NCI-H1092 treated with DMSO at 0.1 percent for 48 hours (cell line): Measurements from ENCODE around the gene DUSP23.
A peak's percentile ranks its signal among the peaks of the same experiment; 100 is the strongest.

Experiments used
- DNase-seq: peaks from one replicate; lab custom pipeline; 2025; lab: John Stamatoyannopoulos, UW

Gene DUSP23

DNA sequence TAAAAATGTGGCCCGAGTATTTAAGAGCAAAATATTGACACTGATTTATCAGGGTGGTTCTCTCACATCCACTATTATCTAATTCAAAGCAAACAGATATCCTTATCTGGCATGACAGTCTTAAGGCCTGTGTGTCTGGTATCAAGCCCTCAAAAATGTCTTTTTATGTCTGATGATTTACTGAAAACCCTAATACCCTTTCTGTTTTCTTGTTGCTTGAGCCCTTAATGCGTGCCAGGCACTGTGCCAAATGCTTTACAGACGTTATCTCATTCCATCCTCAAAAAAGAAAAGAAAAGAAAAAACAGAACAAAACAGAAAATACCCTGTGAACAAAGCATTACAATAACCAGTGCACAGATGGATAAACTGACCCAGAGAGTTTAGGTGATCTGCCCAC, 5.7 kb downstream of the DUSP23 start:
- DNase-seq, result no peak

DNA sequence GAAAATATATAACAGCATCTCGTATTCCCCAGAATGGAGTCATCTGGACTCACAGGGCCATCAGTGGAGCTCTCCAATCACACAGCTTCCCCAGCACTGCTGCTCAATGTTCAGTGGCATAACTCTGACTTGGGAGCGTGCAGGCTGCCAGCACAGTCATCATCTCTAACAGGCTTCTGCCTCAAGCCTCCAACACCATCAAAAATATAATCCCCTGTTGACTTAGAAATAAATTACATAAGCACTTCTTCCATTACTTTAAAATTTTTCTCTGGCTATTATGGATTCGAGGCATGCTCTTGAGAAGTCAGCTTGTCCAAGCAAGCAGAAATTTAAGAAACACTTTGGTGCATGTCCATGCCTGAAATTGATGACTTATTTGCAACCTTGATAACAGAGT, 6.2 kb downstream of the DUSP23 start:
- no peak for DNase-seq

DNA sequence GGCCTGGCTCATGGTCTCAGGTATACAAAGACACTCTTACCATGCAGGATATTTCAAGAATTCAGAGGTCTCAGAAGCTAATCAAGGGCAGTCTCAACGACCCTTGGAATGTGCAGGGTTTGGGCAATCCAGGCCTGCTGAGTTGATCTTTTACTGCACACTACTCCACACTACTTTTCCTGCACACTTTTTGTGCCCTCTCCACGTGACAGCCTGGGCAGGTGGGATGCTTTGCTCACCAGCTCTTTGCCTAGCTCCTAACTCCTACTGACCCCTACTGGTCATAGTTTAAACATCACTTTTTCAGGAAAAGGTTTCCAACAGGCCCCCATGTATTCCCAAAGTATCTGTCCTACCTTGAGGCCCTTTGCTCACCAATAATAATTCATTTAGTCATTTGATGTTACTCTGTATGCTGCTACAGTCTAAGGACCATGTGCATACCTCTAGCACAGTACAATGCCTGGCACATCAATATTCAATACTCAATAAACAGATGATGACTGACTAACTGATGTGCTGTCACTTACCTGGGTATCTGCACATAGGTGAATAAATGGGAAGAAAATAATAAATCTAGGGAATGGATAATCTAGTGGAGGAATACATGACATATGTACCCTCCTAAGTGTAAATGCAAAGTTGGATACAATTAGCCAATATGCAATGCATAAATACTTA, 9.6 kb downstream of the DUSP23 start:
- peak; percentile 40 for DNase-seq

DNA sequence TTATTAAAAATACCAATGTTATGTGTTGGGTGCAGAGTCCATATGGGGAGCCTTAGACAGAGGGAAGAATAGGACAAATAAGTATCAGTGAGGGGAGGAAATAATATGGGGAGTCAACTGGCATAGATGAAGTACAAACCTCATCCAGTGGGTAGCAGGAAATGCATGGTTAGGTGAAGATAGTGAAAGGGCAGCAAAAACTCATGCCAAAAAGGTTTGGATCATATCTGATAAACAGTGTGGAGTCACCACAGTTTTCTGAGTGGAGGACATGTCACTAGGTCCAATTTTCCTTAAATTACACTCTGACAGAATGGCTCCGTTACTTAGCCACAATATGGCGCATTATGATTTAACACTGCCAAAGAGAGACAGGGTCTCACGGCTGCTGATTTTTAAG, 10.3 kb downstream of the DUSP23 start:
- no peak for DNase-seq

DNA sequence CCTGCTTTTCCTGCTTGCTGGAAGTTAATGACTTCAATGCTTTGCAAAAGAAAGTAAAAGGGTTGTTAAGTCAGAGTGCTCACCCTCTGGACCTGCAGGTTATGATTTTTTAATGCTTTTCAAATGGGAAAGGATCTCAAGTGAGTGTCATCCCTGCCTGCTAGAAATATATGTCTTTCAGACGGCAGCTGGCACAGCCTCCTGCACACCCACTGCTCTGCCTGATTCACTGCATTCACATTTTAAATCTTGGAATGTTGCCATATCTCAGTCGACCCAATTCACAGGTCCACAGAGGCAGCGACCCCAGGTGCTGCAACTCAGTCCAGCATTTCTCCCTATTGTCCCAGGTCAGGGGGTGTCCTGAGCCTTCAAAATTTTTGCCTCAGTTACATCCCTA, 10.7 kb downstream of the DUSP23 start:
- DNase-seq, result no peak

DNA sequence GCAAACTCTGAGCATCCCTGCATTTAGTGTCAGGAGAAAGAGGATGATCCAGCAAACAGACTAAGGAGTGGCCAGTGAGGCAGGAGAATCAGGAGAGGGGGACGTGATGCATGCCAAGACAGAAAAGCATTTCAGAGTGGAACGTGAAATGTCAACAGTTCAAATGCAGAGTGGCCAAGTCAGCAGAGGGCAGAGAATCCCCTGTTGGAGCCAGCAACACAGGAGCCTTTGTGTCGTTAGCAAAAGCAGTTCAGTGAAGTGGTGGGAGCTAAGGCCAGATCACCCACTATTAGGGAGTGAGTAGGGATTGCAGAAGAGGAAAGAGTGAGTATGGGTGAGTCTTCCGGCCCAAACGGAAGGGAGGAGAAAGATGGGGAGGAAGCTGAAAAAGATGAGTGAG, 14.8 kb downstream of the DUSP23 start:
- no peak for DNase-seq

DNA sequence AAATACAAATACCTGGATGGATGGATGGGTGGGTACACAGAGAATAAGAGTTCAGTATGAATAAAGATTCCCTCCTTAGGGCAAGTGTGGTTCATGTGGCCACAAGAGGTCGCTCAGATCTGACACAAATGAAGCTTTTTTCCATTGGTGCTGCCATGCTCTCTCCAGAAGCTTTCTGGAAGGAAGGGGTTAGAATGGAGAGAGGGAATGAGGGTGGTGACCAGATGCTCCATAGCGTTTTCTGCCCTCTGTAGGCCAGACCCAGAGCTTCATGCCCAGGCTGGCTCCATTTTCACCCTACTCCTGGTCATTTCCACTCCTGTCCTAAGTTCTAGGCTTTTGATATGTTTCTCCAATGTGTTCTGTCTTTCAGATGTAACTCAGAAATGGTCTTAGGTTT, 18.1 kb downstream of the DUSP23 start:
- peak; percentile 80 for DNase-seq

DNA sequence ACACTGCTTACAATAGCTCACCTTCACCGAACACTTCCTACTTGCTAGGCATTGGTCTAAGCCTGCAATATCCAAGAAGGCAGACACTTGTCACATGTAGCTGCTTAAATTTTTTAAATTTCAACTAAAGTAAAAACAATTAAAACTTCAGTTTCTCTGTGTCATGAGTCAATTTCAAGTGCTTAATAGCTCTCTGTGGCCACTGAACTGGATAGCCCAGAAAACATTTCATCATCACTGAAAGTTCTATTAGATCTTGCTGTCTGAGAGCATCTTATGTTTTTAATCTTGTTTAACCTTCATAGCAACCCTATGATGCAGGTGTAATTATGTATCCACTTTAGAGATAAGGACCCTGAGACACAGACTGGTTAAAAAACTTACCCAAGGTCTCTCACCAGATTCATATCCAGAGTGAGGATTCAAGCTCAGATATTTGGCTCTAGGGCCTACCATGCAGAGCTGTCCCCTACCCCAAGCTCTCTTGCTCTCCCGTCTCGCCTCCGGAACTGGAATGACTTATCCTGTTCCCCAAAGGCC, 18.8 kb downstream of the DUSP23 start:
- no peak for DNase-seq

DNA sequence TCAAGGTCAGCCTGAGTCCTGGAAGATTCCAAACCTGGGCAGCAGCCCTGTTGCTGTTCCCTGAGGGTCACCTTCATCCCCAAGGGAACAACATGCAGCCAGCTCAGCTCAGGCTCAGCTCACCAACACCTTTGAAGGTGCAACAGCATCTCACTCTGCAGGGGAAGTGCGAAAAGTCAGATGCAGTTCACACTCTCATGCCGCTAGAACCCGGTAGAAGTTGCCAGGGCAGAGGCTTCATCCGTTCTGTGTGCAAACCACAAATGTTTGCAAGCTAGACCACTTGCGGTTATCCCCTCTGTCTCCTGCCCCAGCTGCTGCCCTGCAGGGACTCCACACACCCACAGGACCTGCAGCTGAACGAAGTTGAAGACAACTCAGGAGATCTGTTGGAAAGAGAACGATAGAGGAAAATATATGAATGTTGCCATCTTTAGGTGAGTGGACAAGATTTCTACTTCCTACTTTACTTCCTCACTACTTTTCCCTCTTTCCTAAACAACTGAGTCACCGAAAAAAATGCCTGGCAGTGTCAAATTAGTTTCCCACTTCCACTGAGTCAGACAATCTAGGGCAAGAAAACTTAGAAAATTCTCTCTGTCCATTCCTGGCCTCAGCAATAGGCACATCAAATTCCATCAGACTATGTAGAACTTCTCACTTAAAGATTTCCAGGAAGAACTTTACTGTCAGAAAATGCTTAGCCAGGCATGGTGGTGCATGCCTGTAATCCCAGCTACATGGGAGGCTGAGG, 19.6 kb downstream of the DUSP23 start:
- DNase-seq, result no peak

DNA sequence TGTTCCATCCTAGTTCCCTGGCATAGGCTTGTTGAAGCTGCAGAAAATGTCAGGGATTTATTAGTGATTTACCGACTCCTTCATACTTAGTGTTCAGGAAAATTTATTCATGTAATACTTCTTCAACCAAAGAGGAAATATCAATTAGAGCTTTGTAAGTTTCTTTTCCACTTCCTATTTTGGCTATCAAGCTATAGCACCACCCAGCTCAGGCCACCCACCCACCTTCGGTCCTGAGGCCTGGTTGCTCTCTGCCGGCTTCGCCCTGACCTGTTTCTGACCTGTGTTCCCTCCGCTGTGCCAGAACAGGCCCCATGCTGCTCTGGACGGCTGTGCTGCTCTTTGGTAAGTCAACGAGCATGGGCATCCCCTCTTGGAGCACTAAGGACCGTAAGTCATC, 21.3 kb downstream of the DUSP23 start, which contains the start of gene FCRL6:
Gene FCRL6 (plus strand): TSS at position 250 of the 400 bp plus-strand sequence. CDS start 65 bp downstream, at position 315.
- DNase-seq, result no peak

DNA sequence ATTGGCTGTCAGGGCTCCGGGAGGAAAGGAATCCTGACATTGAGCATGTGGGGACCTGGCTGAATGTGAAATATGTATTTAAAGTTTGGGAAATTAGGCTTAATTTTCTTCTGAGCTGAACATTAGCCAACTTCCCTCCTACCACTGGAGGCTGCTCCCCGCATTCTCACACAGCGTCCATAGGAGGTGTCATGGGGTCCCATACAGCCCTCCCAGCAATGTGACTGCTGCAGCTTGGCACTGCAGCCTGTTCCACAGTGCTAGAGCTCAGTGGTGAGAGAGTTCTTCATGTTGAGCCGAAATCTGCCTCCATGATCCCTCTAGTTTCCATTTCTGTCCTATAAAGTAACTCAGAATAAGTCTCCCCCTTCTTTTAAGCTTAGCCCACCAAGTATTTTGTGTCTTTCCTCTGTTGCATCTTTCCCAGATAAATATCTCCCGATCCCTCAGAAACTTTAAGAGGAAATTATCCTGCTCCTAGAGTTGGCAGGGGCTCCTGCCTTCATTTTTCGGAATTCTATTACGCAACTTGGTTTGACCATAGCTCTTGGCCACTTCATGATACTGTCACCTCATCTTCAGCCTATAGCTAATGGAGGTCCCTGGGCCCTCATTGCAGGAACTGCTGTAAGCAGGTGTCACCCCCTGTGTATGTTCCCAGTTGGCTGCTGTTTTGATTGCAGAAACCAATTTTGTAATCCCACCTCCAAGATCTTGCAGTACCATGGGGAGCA, 23.4 kb downstream of the DUSP23 start:
- DNase-seq, result no peak

DNA sequence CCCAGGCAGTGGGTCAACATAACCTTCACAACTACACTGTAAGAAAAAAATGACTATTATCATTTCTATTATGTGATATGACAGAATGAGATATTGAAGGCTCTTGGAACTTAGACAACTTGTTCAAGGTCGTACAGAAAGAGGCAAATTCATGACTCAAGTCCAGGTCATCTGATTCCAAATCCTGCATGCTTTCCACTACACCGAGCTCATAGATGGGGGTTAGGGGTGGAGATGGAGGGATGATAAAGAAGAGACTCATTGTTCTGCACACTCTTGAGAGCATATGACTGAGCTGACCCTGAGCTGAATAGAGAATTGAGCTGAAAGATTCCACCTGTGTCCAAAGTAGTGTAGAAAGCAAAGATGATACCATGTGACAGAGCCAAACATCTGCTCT, 24.2 kb downstream of the DUSP23 start:
- DNase-seq, result no peak

DNA sequence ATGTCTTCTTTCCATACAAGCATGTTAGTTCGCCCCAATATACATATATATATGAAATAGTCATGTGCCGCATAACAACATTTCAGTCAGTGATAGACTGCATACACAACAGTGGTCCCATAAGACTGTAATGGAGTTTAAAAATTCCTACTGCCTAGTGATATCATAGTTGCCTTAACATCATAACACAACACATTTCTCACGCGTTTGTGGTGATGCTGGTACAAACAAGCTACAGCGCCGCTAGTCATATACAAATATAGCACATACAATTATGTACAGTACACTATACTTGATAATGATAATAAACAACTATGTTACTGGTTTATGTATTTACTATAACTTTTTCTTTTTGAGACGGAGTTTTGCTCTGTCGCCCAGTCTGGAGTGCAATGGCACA, 35.2 kb downstream of the DUSP23 start:
- no peak for DNase-seq

DNA sequence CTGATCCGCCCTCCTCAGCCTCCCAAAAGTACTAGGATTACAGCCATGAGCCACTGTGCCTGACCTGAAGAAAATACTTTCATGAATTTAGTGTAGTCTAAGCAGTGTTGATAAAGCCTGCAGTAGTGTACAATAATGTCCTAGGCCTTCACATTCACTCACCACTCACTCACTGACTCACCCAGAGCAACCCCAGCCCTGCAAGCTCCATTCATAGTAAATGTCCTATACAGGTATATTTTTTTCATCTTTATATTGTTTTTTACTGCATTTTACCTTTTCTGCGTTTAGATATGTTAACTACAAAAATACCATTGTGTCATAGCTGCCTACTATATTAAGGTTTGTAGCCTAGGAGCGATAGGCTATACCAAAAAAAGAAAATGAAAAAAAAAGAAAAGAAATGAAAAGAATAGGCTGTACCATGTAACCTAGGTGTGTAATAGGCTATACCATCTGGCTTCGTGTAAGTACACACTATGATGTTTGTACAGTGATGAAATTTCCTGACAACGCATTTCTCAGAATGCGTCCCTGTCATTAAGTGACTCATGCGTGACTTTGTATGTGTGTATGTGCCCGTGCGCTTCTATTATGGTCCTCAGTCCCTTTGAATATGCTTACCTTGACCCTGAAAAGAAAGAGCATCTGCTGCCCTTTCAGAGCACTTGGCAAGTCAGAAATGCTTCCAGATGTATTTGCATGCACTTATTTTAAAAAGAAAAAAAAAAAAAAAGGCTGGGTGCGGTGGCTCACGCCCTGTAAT, 36.7 kb downstream of the DUSP23 start:
- peak; percentile 85 for DNase-seq

DNA sequence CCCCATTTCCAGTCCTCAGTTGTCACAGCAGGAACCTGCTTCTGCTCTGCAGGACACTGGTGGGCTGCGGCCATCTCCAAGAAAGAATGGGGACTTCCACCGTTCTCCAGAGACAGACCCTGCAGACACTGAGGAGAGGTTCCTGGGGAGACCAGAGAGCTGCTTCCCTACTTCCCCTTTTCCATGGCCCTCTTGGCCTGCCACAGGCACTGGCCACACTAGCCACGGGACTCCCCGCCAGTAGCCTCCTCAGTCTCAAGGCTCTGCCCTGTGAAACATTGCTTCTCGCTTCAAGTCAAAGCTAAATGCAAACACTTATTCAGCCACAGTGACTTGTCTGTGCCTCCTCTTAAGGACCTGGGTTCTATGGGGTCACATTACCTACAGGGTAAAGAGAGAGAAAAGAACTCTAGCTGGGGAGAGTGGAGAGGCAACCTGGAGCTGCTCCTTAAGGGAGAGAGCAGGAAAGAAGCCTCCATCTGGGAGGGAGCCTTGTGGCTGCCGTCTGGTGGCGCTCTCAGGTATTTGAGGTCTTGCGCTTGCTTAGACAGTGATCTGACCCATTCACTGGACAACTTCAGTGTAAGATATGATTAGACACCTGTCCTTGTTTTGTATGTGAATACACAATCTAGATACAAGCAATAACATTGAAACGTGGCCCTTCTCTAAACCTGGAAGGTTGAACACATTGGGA, 40.6 kb downstream of the DUSP23 start:
- DNase-seq, result peak; percentile 34

DNA sequence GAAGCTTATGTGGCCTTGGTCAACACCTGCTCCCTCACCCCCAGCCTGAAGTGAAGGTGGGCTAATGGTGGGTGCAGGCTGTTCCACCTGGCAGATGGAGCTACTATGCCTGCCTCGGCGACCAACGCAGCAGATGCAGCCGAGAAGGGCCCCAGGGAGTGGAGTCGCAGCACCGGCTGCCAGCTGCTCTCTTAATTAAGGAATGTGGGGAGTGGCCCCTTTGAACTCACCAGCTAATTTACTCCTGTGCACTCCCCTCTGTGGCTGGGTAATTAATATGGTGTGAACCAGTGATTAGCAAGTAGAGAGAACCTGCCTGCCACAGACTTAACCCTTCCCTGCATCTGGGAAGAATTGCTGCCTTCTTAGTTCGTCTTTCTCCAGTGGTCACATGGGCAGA, 42.6 kb downstream of the DUSP23 start:
- no peak for DNase-seq

DNA sequence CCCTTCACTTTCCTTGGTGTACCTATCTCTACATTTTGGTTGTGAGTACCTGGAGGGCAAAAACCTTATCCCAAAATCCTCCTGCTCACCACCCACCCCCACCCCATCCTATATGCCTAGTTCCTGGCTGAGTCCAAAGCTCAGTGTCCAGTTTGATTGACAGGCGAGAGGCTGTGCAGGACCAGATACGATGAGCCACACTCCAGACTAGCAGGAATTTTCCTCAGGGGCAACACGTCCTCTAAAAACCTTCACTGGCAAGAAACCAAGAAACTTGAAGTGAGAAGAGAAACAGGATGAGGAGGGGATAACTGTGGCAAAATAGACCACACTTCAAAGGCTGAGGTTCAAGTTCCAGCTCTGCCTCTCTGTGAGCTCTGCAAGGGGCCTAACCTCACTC, 44.8 kb downstream of the DUSP23 start:
- no peak for DNase-seq

DNA sequence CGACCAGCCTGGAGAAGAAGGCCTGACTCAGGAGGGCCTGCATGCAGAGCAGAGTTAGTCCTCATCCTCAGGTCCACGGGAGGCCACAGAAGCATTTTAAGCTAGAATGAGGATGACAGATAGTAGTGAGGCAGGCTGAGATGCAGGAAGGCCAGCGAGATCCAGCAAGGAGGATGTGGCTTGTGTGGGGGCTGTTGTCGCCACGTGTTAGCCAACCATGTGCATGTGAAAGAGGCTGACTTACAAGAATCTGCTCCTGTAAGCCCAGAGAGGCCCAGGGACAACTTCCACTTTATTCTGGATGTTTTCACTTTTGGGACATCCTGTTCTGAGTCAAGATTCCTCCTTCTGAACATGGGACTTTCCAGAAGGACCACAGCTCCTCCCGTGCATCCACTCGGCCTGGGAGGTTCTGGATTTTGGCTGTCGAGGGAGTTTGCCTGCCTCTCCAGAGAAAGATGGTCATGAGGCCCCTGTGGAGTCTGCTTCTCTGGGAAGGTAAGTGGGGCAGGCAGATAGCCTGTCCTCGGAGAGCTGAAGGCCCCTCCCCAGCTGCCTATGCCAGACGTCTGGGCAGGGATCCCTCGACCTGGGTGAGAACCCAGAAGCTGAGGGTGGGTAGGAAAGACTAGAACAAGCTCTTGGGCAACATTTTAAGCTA, 45.8 kb downstream of the DUSP23 start, which contains the start of gene SLAMF8:
Gene SLAMF8 (plus strand): TSS at position 433 of the 661 bp plus-strand sequence. CDS start 26 bp downstream, at position 459.
- DNase-seq, result no peak

DNA sequence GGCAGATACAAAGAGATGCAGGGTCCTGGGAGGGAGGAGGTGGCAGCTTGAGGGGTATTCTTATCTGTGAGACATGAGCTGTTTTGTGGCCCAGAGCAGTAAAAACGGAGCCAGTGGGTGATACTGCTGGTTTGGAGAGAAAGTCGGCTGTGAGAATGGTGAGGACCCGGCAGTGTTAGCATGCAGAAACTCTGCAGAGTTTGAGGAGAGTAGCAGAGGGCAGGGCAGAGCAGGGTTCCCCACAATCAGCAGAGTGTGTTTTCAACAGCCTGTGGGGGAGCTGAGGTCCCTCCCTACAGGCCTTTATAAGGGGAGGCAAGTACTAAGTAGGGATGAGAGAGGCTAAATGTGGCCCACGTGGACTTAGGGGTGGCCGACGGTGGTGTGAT, 46.3 kb downstream of the DUSP23 start:
- no peak for DNase-seq

DNA sequence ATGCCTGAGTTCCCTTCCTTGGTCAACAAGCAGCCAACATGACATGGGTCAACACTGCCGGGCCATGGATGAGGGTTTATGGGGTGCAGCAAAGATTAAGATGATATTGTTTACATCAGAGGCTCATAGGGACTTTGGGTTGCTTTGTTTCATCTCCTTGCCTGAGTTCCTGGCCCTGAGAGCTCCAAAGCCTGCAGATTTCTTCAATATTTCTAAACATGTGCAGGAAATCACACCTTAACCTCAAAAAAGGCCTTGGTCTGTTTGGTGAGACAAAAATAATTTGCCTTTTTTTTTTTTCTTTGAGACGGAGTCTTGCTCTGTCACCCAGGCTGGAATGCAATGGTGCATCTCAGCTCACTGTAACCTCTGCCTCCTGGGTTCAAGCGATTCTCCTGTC, 46.8 kb downstream of the DUSP23 start:
- DNase-seq, result no peak

DNA sequence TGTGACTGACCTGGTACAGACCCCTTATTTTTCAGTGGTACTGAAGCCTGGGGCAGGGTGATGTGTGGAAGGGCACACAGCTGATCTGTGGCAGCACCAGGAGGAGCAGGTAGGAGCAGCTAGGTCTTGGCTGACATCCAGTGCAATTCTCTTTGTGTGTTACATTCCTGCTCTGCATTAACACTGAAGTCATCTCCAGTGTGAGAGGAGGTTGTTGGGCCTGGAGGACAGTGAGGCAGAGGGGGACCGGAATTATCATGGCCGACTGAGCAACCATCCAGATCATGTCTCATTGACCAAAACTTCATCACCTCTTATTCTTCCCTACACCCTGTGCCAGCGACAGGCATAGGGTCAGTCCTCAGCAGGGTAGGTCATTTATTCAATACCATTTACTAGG, 47.4 kb downstream of the DUSP23 start:
- DNase-seq, result no peak
